Mucosa of stomach (tissue), 1 donor: ENCODE measurements around the gene HSH2D.

Source experiments
- H3K27me3 ChIP-seq: one replicate; pipeline ENCODE4 v1.7.0; 2013; ENCODE audit warnings: mild to moderate bottlenecking, low read length; ENCODE audit not compliant: control insufficient read depth, insufficient read depth
- H3K36me3 ChIP-seq: one replicate; pipeline ENCODE4 v1.7.0; 2013; ENCODE audit warnings: low read length; ENCODE audit not compliant: control insufficient read depth, insufficient read depth
- H3K4me1 ChIP-seq: one replicate; pipeline ENCODE4 v1.7.0; 2013; ENCODE audit warnings: mild to moderate bottlenecking, low read length; ENCODE audit not compliant: control insufficient read depth, insufficient read depth
- H3K4me3 ChIP-seq: one replicate; pipeline ENCODE4 v1.7.0; 2013; ENCODE audit warnings: low read length
- H3K9ac ChIP-seq: one replicate; pipeline ENCODE4 v1.7.0; 2013; ENCODE audit warnings: mild to moderate bottlenecking, low read length, moderate library complexity
- H3K9me3 ChIP-seq: one replicate; pipeline ENCODE4 v1.7.0; 2013; ENCODE audit warnings: mild to moderate bottlenecking, low read length, moderate library complexity; ENCODE audit not compliant: control insufficient read depth
- donor health status: Pancreatic carcinoma.

Gene HSH2D

GRCh38 chr19:16144216-16144581 is 714 bp downstream of the HSH2D start:
- Histone ChIP-seq H3K9me3 (no peaks in the 10 kb centered on the region), H3K9ac (peak overlapping the region; percentile 83), H3K4me3 (peak overlapping the region; percentile 72), H3K27me3 (no peaks in the 10 kb centered on the region), H3K4me1 (peaks cover 23% of the 10 kb centered on the region), H3K36me3 (no peaks in the 10 kb centered on the region)

GRCh38 chr19:16146112-16146511 is 2.6 kb downstream of the HSH2D start:
- H3K9ac ChIP-seq, result no peak overlapping the region
- peaks cover 23% of the 10 kb centered on the region for H3K4me1 ChIP-seq
- no peaks in the 10 kb centered on the region for H3K27me3 ChIP-seq
- H3K36me3 ChIP-seq, result no peaks in the 10 kb centered on the region
- no peaks in the 10 kb centered on the region for H3K9me3 ChIP-seq
- H3K4me3 ChIP-seq, result no peak overlapping the region

- no peak overlapping the region for H3K4me3 ChIP-seq
- H3K9ac ChIP-seq, result no peak overlapping the region
- H3K36me3 ChIP-seq, result no peaks in the 10 kb centered on the region
- H3K4me1 ChIP-seq, result peaks cover 19% of the 10 kb centered on the region
- no peaks in the 10 kb centered on the region for H3K9me3 ChIP-seq
- no peaks in the 10 kb centered on the region for H3K27me3 ChIP-seq
These were observed 5.2 kb downstream of the HSH2D start for GRCh38 chr19:16148443-16149229.

- H3K4me3 ChIP-seq, result no peak overlapping the region
- no peak overlapping the region for H3K9ac ChIP-seq
- no peaks in the 10 kb centered on the region for H3K36me3 ChIP-seq
- no peaks in the 10 kb centered on the region for H3K9me3 ChIP-seq
- H3K4me1 ChIP-seq, result no peaks in the 10 kb centered on the region
- H3K27me3 ChIP-seq, result no peaks in the 10 kb centered on the region
These were observed 10.3 kb downstream of the HSH2D start for GRCh38 chr19:16153582-16154336.

GRCh38 chr19:16154557-16154956 is 11.1 kb downstream of the HSH2D start:
- no peaks in the 10 kb centered on the region for H3K27me3 ChIP-seq
- no peaks in the 10 kb centered on the region for H3K4me1 ChIP-seq
- no peaks in the 10 kb centered on the region for H3K36me3 ChIP-seq
- no peak overlapping the region for H3K4me3 ChIP-seq
- no peak overlapping the region for H3K9ac ChIP-seq
- H3K9me3 ChIP-seq, result no peaks in the 10 kb centered on the region

GRCh38 chr19:16155128-16155527 is 11.6 kb downstream of the HSH2D start:
- Histone ChIP-seq H3K36me3 (no peaks in the 10 kb centered on the region), H3K27me3 (no peaks in the 10 kb centered on the region), H3K4me3 (no peak overlapping the region), H3K9ac (no peak overlapping the region), H3K9me3 (no peaks in the 10 kb centered on the region), H3K4me1 (no peaks in the 10 kb centered on the region)

GRCh38 chr19:16156904-16157303 is 13.4 kb downstream of the HSH2D start:
- Histone ChIP-seq H3K9ac (no peak overlapping the region), H3K27me3 (no peaks in the 10 kb centered on the region), H3K9me3 (no peaks in the 10 kb centered on the region), H3K4me3 (no peak overlapping the region), H3K4me1 (peaks cover 11% of the 10 kb centered on the region), H3K36me3 (no peaks in the 10 kb centered on the region)

- H3K36me3 ChIP-seq, result no peaks in the 10 kb centered on the region
- no peaks in the 10 kb centered on the region for H3K27me3 ChIP-seq
- H3K4me3 ChIP-seq, result no peak overlapping the region
- peaks cover 11% of the 10 kb centered on the region for H3K4me1 ChIP-seq
- no peaks in the 10 kb centered on the region for H3K9me3 ChIP-seq
- no peak overlapping the region for H3K9ac ChIP-seq
These were observed 14.1 kb downstream of the HSH2D start for GRCh38 chr19:16157601-16158000.

- no peak overlapping the region for H3K9ac ChIP-seq
- no peaks in the 10 kb centered on the region for H3K36me3 ChIP-seq
- H3K9me3 ChIP-seq, result no peaks in the 10 kb centered on the region
- peaks cover 11% of the 10 kb centered on the region for H3K4me1 ChIP-seq
- H3K4me3 ChIP-seq, result no peak overlapping the region
- H3K27me3 ChIP-seq, result no peaks in the 10 kb centered on the region
These were observed 16.2 kb downstream of the HSH2D start for GRCh38 chr19:16159655-16160054.

GRCh38 chr19:16160445-16160942 is 17.0 kb downstream of the HSH2D start:
- no peaks in the 10 kb centered on the region for H3K9me3 ChIP-seq
- peaks cover 11% of the 10 kb centered on the region for H3K4me1 ChIP-seq
- H3K36me3 ChIP-seq, result no peaks in the 10 kb centered on the region
- no peaks in the 10 kb centered on the region for H3K27me3 ChIP-seq
- no peak overlapping the region for H3K9ac ChIP-seq
- no peak overlapping the region for H3K4me3 ChIP-seq

- H3K27me3 ChIP-seq, result no peaks in the 10 kb centered on the region
- no peaks in the 10 kb centered on the region for H3K36me3 ChIP-seq
- H3K4me3 ChIP-seq, result no peak overlapping the region
- H3K9me3 ChIP-seq, result no peaks in the 10 kb centered on the region
- no peak overlapping the region for H3K9ac ChIP-seq
- peaks cover 11% of the 10 kb centered on the region for H3K4me1 ChIP-seq
These were observed 17.6 kb downstream of the HSH2D start for GRCh38 chr19:16160943-16161560.

- Histone ChIP-seq H3K4me1 (peaks cover 11% of the 10 kb centered on the region), H3K4me3 (no peak overlapping the region), H3K36me3 (no peaks in the 10 kb centered on the region), H3K9ac (no peak overlapping the region), H3K27me3 (no peaks in the 10 kb centered on the region), H3K9me3 (no peaks in the 10 kb centered on the region)
These were observed 18.4 kb downstream of the HSH2D start for GRCh38 chr19:16161840-16162239.
